ENCODE measurements around the gene OR10AD1.
"Not testable (repeated sequence)": the region's sequence is repeated elsewhere in the genome, so short reads cannot be mapped to it uniquely, and the experiment has no call there.

The OR10AD1 gene

DNA sequence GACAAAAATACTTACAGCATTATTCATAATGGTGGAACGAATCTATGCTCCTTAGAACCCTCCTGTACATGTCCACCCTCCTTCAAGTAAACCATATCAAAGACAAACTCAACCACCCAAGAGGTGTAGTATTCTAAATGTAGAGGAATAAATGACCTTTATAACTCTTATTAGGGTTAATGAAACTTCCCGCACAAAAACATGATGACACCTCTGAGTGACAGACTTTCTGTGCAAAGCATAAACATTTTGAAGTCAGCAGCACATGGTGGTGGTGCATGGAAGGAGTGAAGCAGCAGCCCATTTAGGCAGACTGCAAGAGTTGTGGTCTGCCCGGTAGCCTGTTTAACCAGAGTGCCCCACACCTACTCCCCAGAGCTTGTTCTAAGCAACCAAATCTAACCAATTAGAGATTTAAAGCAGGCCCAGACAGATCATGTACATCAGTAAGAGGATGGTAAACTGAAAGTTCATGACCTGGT is 45.2 kb downstream of the OR10AD1 start:
- DNase-seq: no peak

DNA sequence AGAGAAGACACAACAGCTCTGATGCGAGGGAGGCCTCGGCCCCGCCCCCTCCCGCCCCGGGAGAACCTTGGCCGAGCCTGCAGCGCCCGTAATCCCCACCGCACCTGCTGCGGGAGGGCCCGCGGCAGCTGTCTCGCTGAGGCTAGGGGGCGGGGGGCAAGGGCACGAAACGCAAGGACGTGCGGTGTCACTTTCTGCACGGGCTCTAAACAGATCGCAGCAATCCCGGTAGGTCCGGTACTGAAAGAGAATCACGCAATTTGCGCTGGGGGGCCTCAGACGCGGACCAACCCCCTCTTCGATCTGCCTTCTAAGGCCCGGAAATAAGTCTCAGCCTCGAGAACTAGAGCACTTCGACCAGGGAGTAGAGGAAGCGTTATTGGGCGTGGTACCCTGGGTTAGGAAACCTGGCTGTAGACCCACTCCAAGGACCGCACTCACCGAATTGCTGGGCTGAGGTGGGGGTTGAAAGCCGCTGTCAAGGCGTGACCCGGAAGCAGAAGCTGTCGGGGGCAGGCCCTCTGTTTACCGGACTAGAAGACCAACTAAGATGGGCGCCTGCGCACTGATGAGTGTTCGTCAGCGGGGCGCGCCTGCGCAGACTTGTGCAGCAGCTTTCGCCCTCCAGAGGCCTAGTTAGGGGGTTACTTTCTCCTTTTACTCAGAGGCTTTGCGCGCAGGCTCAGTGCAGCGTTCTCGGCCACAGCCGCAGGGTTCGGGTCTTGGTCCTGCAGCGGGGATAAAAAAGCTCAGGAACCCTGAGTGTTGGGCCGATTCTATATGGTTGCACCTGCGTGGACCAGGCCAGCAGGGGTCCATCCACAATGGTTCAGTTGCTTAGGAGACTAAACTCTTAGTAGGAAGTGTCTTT is 45.8 kb downstream of the OR10AD1 start, which contains the start of gene ASB8:
Gene ASB8 (minus strand): TSS at position 498 of the 871 bp plus-strand sequence. CDS start 4,019 bp downstream, outside the sequence.
- DNase-seq: peak; percentile 97

DNA sequence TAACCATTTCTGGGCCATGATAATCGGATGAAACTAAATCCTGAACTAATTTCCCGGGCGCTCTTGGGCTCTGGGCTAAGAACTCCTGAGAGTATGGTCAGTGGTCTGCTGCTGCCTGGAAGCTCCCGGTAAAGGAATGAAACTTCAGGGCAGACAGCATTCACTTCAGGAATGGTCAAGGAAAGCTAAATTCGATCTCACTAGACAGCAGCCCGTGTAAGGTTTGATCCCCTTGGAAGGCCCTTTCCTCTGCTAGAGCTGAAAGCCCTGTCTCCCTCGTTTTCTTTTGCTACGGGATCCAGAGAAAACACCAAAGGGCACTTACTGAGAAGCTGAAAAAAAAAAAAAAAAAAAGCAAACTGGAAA is 46.5 kb downstream of the OR10AD1 start:
- DNase-seq: no peak

DNA sequence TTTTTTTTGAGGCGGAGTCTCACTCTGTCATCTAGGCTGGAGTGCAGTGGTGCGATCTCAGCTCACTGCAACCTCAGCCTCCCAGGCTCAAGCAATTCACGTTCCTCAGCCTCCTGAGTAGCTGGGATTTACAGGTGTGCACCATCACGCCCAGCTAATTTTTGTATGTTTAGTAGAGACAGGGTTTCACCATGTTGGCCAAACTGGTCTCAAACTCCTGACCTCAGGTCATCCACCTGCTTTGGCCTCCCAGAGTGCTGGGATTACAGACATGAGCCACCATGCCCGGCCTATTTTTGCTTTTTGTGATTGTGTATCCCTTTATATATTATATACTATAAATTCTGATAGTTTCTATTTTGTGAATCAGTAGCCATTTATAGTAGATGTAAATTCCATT is 47.3 kb downstream of the OR10AD1 start:
- not testable (repeated sequence) for DNase-seq

Data from activated T-cell treated with anti-CD3 and anti-CD28 coated beads for 4 hours (primary cell).